GM23338 (cell line): ENCODE measurements around the gene MCHR2. TPM values are rescaled to one million over a fixed set of nuclear protein-coding genes. Genes with fewer than 3 reads are reported as not detected.

ENCODE experiments used
- ATAC-seq: fragments of 200-7000 bp; cut with Tn5 transposase; 3 replicates; pipeline ENCODE4 v1.9.1; 2020
- DNase-seq: peaks from one replicate; pipeline ENCODE4 v3.0.0-alpha.2; 2015; ENCODE audit warnings: low spot score
- H2AFZ ChIP-seq: fragments of 200-600 bp; sonication (generic); 2 replicates; pipeline ENCODE4 v1.8.0; 2016; ENCODE audit warnings: antibody characterized with exemption, mild to moderate bottlenecking, moderate library complexity
- H3F3A ChIP-seq: fragments of 200-600 bp; sonication (generic); replicated peaks from 2 replicates; pipeline ENCODE4 v1.8.0; 2017; ENCODE audit warnings: antibody characterized with exemption, mixed run types, low read depth
- H3K27ac ChIP-seq: fragments of 200-600 bp; sonication (generic); 2 replicates; pipeline ENCODE4 v1.6.1; 2016; ENCODE audit warnings: low read depth
- H3K27me3 ChIP-seq: fragments of 200-600 bp; sonication (generic); 2 replicates; pipeline ENCODE4 v1.8.0; 2016; ENCODE audit warnings: mild to moderate bottlenecking, mixed run types, moderate library complexity; ENCODE audit not compliant: insufficient read depth
- H3K36me3 ChIP-seq: fragments of 200-600 bp; sonication (generic); 2 replicates; pipeline ENCODE4 v1.8.0; 2016; ENCODE audit warnings: mild to moderate bottlenecking; ENCODE audit not compliant: insufficient read depth
- H3K4me1 ChIP-seq: fragments of 200-600 bp; sonication (generic); 2 replicates; pipeline ENCODE4 v1.8.0; 2016; ENCODE audit warnings: mild to moderate bottlenecking, moderate library complexity; ENCODE audit not compliant: insufficient read depth
- H3K4me2 ChIP-seq: fragments of 200-600 bp; sonication (generic); 2 replicates; pipeline ENCODE4 v1.7.1; 2017; ENCODE audit warnings: mixed run types
- H3K4me3 ChIP-seq: fragments of 200-600 bp; sonication (generic); 2 replicates; pipeline ENCODE4 v1.6.1; 2016; ENCODE audit warnings: mixed run types
- H3K79me2 ChIP-seq: fragments of 200-600 bp; sonication (generic); replicated peaks from 2 replicates; pipeline ENCODE4 v1.8.0; 2017; ENCODE audit warnings: mild to moderate bottlenecking; ENCODE audit not compliant: insufficient read depth
- H3K9me2 ChIP-seq: fragments of 200-600 bp; sonication (generic); 2 replicates; pipeline ENCODE4 v1.8.0; 2017; ENCODE audit not compliant: insufficient read depth
- H4K20me1 ChIP-seq: fragments of 200-600 bp; sonication (generic); replicated peaks from 2 replicates; pipeline ENCODE4 v1.8.0; 2017; ENCODE audit warnings: mild to moderate bottlenecking; ENCODE audit not compliant: insufficient read depth
- H3K27ac Mint-ChIP-seq: 2 replicates; pipeline ENCODE4 v1.8.0; 2020; ENCODE audit warnings: inconsistent platforms, mild to moderate bottlenecking, moderate library complexity, mixed read lengths
- H3K27me3 Mint-ChIP-seq: 3 replicates; pipeline ENCODE4 v1.8.0; 2022; ENCODE audit warnings: low read depth, mild to moderate bottlenecking, moderate library complexity, mixed read lengths, inconsistent platforms; ENCODE audit not compliant: insufficient read depth, poor library complexity
- H3K36me3 Mint-ChIP-seq: 3 replicates; pipeline ENCODE4 v1.8.0; 2021; ENCODE audit warnings: low read depth, mild to moderate bottlenecking, inconsistent platforms, moderate library complexity, mixed read lengths
- H3K4me1 Mint-ChIP-seq: 3 replicates; pipeline ENCODE4 v1.8.0; 2020; ENCODE audit warnings: mild to moderate bottlenecking, inconsistent platforms, mixed read lengths
- H3K4me3 Mint-ChIP-seq: 3 replicates; pipeline ENCODE4 v1.8.0; 2021; ENCODE audit warnings: moderate library complexity, mild to moderate bottlenecking, inconsistent platforms, mixed read lengths
- H3K9me3 Mint-ChIP-seq: 3 replicates; pipeline ENCODE4 v1.8.0; 2020; ENCODE audit warnings: moderate library complexity, mild to moderate bottlenecking, inconsistent platforms, mixed read lengths
- CREB1 ChIP-seq: fragments of 250-450 bp; sonication (Bioruptor Pico); IDR thresholded peaks from 2 replicates; pipeline ENCODE4 v1.5.0; 2020; ENCODE audit warnings: low read depth, mild to moderate bottlenecking, moderate library complexity
- CTCF ChIP-seq, 2 experiments: fragments of 200-600 bp in 1 of 2; sonication (generic) in 1 of 2; conservative IDR thresholded peaks; 2 replicates each; pipeline versions ENCODE4 v1.5.1 to v1.6.1; 2016 to 2017; ENCODE audit warnings: antibody characterized with exemption in 2 of 2, low read depth in 2 of 2, mild to moderate bottlenecking in 2 of 2, moderate library complexity in 1 of 2
- ETS1 ChIP-seq: IDR thresholded peaks from 2 replicates; pipeline ENCODE4 v1.6.1; 2016; ENCODE audit warnings: antibody characterized with exemption
- EZH2phosphoT487 ChIP-seq: fragments of 200-600 bp; sonication (generic); IDR thresholded peaks from one replicate; pipeline ENCODE4 v1.8.1; 2018; ENCODE audit warnings: antibody characterized with exemption; ENCODE audit not compliant: unreplicated experiment
- JUNB ChIP-seq: IDR thresholded peaks from one replicate; pipeline ENCODE4 v1.6.1; 2016; ENCODE audit warnings: antibody characterized with exemption; ENCODE audit not compliant: unreplicated experiment
- REST ChIP-seq: IDR thresholded peaks from one replicate; pipeline ENCODE4 v1.6.1; 2018; ENCODE audit warnings: antibody characterized with exemption; ENCODE audit not compliant: unreplicated experiment
- ZNF114 ChIP-seq: fragments of 250-450 bp; sonication (Bioruptor Pico); IDR thresholded peaks from 2 replicates; pipeline ENCODE4 v1.5.0; 2020; ENCODE audit warnings: mild to moderate bottlenecking, moderate library complexity
- ZNF331 ChIP-seq: fragments of 250-450 bp; sonication (Bioruptor Pico); IDR thresholded peaks from 2 replicates; pipeline ENCODE4 v1.5.0; 2020; ENCODE audit warnings: low read depth, mild to moderate bottlenecking, moderate library complexity
- ZNF462 ChIP-seq: fragments of 250-450 bp; sonication (Bioruptor Pico); IDR thresholded peaks from 2 replicates; pipeline ENCODE4 v1.5.0; 2020; ENCODE audit warnings: mild to moderate bottlenecking, moderate library complexity
- polyA plus RNA-seq: library from polyadenylated mRNA; unstranded; fragments of >200 nt; fragmentation: Nextera tagmentation; extraction: Ambion mirVana; gene quantifications from 2 replicates; pipeline ENCODE4 v1.2.1, GENCODE V29; 2016
- total RNA-seq: library from RNA; depleted of rRNA; stranded (reverse); fragments of >200 nt; shearing (Covaris generic); gene quantifications from 2 replicates; pipeline ENCODE4 v1.2.3, GENCODE V29; 2014

MCHR2 gene
- total and polyA plus RNA-seq, 2 experiments from 2014 or later: not detected

GRCh38 chr6:99873084-99873483 lies 120.9 kb downstream of the MCHR2 start (continued):
- TF ChIP-seq CTCF (conservative IDR thresholded peaks at IDR 0.05; ENCODE audit: low read depth in 2 of 2) (no peak), REST (no peak), EZH2phosphoT487 (no peak), CREB1 (no peak), ZNF331 (no peak)

- ATAC-seq (no peak), DNase-seq (no peak)
- Histone ChIP-seq H3K27me3 (peaks cover 10% of the 10 kb centered on the region), H3K4me2 (no peak overlapping the region), H3K4me3 (no peak overlapping the region), H4K20me1 (no peaks in the 10 kb centered on the region), H3F3A (no peaks in the 10 kb centered on the region), H3K36me3 (no peaks in the 10 kb centered on the region), H3K79me2 (no peaks in the 10 kb centered on the region), H2AFZ (peak overlapping the region; percentile 25), H3K9me2 (0 out of 2 replicates have a peak, but pooled peaks cover 4% of the 10 kb centered on the region), H3K4me1 (peaks cover 3% of the 10 kb centered on the region; the same call in 1 of the 2 replicates), H3K27ac (no peak overlapping the region)
- no peaks in the 10 kb centered on the region for H3K9me3 Mint-ChIP-seq
- H3K4me3 Mint-ChIP-seq: no peak overlapping the region
- no peak overlapping the region for H3K27ac Mint-ChIP-seq
- H3K36me3 Mint-ChIP-seq: no peaks in the 10 kb centered on the region
- H3K27me3 Mint-ChIP-seq: peaks cover 6% of the 10 kb centered on the region
- peaks cover 8% of the 10 kb centered on the region; the same call in 2 of the 3 replicates for H3K4me1 Mint-ChIP-seq
- TF ChIP-seq ETS1 (no peak), ZNF331 (no peak), JUNB (no peak), ZNF462 (CRISPR knock-in tag) (no peak), ZNF114 (no peak), CREB1 (no peak)
Observed at GRCh38 chr6:99871641-99872040, 122.4 kb downstream of the MCHR2 start.
